Osteocyte (in vitro differentiated cells): ENCODE data around the gene OR1E1. TPM values are rescaled to one million over a fixed set of nuclear protein-coding genes. Genes with fewer than 3 reads are reported as not detected.
"Not testable (repeated sequence)": the region's sequence is repeated elsewhere in the genome, so short reads cannot be mapped to it uniquely, and the experiment has no call there.

ENCODE experiments used
- DNase-seq: peaks from one replicate; pipeline ENCODE4 v3.0.0; 2021; ENCODE audit warnings: mixed read lengths; ENCODE audit not compliant: unreplicated experiment; ENCODE audit errors: extremely low spot score
- H3K27ac Mint-ChIP-seq: one replicate; pipeline ENCODE4 v1.8.0; 2021; ENCODE audit warnings: mild to moderate bottlenecking, mixed read lengths; ENCODE audit not compliant: unreplicated experiment
- H3K27me3 Mint-ChIP-seq: one replicate; pipeline ENCODE4 v1.8.0; 2021; ENCODE audit warnings: mixed read lengths; ENCODE audit not compliant: unreplicated experiment
- H3K36me3 Mint-ChIP-seq: one replicate; pipeline ENCODE4 v1.8.0; 2021; ENCODE audit warnings: mixed read lengths; ENCODE audit not compliant: unreplicated experiment
- H3K4me1 Mint-ChIP-seq: one replicate; pipeline ENCODE4 v1.8.0; 2021; ENCODE audit warnings: mixed read lengths; ENCODE audit not compliant: unreplicated experiment
- H3K4me3 Mint-ChIP-seq: one replicate; pipeline ENCODE4 v1.8.0; 2021; ENCODE audit warnings: mild to moderate bottlenecking, moderate library complexity, mixed read lengths; ENCODE audit not compliant: unreplicated experiment
- H3K9me3 Mint-ChIP-seq: one replicate; pipeline ENCODE4 v1.8.0; 2021; ENCODE audit warnings: mixed read lengths; ENCODE audit not compliant: unreplicated experiment
- CTCF ChIP-seq: fragments of 200-600 bp; sonication (generic); IDR thresholded peaks from 2 replicates; pipeline ENCODE4 v1.5.0; 2021; ENCODE audit warnings: antibody characterized with exemption, mild to moderate bottlenecking, moderate library complexity
- total RNA-seq: library from RNA; stranded (reverse); gene quantifications from 2 replicates; pipeline ENCODE4 v1.2.1, GENCODE V29; 2021

OR1E1 gene
- total RNA-seq, 1 donor from 2014 or later, result not detected

- no peak for DNase-seq
- Mint-ChIP-seq H3K36me3 (no peaks in the 10 kb centered on the region), H3K4me1 (no peaks in the 10 kb centered on the region), H3K27ac (no peak overlapping the region), H3K9me3 (peaks cover 6% of the 10 kb centered on the region), H3K27me3 (no peaks in the 10 kb centered on the region), H3K4me3 (no peak overlapping the region)
- no peak for TF ChIP-seq CTCF
Observed at GRCh38 chr17:3418222-3418621, 20.0 kb upstream of the OR1E1 start.

DNA sequence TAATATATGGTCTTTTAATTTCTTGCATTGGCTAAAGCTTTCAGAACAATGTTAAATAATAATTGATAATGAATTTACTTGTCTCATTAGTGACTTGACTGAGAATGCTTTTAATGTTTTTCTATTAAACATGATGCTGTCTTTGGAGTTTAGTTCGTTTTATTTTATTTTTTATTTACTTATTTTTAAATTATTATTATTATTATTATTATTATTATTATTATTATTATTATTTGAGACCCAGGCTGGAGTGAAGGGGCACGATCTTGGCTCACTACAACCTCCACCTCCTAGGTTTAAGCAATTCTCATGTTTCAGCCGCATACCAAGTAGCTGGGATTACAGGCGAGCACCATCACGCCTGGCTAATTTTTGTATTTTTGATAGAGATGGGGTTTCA is 17.4 kb upstream of the OR1E1 start:
- no peak for TF ChIP-seq CTCF
- no peak overlapping the region for H3K27ac Mint-ChIP-seq
- peaks cover 4% of the 10 kb centered on the region for H3K9me3 Mint-ChIP-seq
- no peaks in the 10 kb centered on the region for H3K36me3 Mint-ChIP-seq
- H3K4me3 Mint-ChIP-seq, result no peak overlapping the region
- no peak for DNase-seq
- H3K4me1 Mint-ChIP-seq, result no peaks in the 10 kb centered on the region
- no peaks in the 10 kb centered on the region for H3K27me3 Mint-ChIP-seq

GRCh38 chr17:3412216-3412615 is 14.0 kb upstream of the OR1E1 start:
- H3K27ac Mint-ChIP-seq, H3K4me3 Mint-ChIP-seq, DNase-seq, H3K27me3 Mint-ChIP-seq, H3K36me3 Mint-ChIP-seq, H3K4me1 Mint-ChIP-seq: not testable (repeated sequence)
- H3K9me3 Mint-ChIP-seq, result peaks cover 13% of the 10 kb centered on the region

DNA sequence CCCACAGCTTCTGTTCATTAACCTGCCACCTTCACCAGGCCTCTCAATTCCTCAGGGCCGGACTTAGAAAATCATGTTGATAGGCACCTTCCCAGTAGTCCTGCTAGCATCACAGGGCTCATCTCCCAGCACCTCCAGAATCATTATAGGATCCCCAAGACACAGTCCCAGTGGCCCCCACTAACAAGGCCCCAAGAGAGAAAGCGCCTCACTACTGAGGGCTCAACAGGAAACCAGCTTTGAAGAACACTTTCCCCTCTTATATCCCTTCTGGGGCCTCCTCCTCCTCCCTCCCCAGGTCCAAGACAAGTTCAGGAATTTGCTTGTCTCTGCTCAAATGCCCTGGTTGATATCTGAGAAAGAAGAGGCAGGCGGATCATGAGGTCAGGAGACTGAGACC is 12.9 kb upstream of the OR1E1 start, which contains the start of gene OR3A3:
Gene OR3A3, plus strand, starts transcription at position 301 of the 400 bp plus-strand sequence.
- H3K4me1 Mint-ChIP-seq, result no peaks in the 10 kb centered on the region
- H3K4me3 Mint-ChIP-seq, result no peak within 1 kb of the TSS
- no peak within 1 kb of the TSS for H3K27ac Mint-ChIP-seq
- TF ChIP-seq CTCF, result no peak
- no peak for DNase-seq
- H3K27me3 Mint-ChIP-seq, result no peaks in the 10 kb centered on the region
- no peaks in the 10 kb centered on the region for H3K36me3 Mint-ChIP-seq
- H3K9me3 Mint-ChIP-seq, result peaks cover 23% of the 10 kb centered on the region

DNA sequence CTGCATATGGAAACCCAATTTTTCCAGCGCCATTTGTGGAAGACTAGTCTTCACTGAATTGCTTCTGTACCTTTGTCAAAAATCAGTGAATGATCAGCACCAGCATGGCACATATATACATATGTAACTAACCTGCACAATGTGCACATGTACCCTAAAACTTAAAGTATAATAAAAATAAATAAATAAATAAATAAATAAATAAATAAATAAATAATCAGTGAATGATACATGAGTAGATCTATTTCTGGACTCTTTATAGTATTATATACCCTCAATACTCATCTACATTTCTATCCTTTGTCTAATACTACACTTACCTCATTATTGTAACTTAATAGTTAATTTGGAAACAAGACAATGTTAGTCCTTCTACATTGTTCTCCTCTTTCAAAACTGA is 5.6 kb upstream of the OR1E1 start:
- not testable (repeated sequence) for H3K36me3 Mint-ChIP-seq, DNase-seq, H3K27ac Mint-ChIP-seq, H3K4me3 Mint-ChIP-seq, H3K27me3 Mint-ChIP-seq, H3K4me1 Mint-ChIP-seq
- peaks cover 43% of the 10 kb centered on the region for H3K9me3 Mint-ChIP-seq

DNA sequence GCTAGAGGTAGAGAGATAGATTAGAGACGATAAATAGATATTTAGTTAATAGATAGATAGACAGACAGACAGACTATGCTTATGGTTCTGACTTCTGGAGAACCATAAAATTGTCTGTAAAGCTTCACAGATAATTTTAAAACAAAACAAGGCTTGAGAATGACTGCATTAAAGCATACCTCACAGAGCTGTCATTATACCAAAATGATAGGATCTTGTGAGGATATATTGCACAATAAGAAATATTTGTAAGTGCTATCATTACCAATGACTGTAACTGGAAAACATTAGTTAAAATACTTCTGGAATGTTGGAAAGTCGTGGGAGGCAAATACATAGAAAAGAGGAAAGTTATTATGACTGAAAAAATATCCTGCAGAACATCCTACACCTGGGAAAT is 3.6 kb upstream of the OR1E1 start:
- no peak for TF ChIP-seq CTCF
- no peak for DNase-seq
- peaks cover 34% of the 10 kb centered on the region for H3K9me3 Mint-ChIP-seq
- no peaks in the 10 kb centered on the region for H3K4me1 Mint-ChIP-seq
- no peak overlapping the region for H3K4me3 Mint-ChIP-seq
- H3K27ac Mint-ChIP-seq, result no peak overlapping the region
- no peaks in the 10 kb centered on the region for H3K27me3 Mint-ChIP-seq
- no peaks in the 10 kb centered on the region for H3K36me3 Mint-ChIP-seq
